ENCODE measurements around the gene HNRNPU.

- no peak for TF ChIP-seq CTCF (IDR thresholded peaks at IDR 0.05; ENCODE audit: low read depth, low read length)
- TF ChIP-seq EZH2phosphoT487 (IDR thresholded peaks at IDR 0.05; ENCODE audit: low read depth), result no peak
Observed at GRCh38 chr1:244817415-244817894, 46.9 kb downstream of the HNRNPU start.

Data from OCI-LY3 (cell line).